Natural killer cell (primary cell): ENCODE results near the gene DPP7. TPM values are rescaled to one million over a fixed set of nuclear protein-coding genes. Genes with fewer than 3 reads are reported as not detected.

Source experiments
- ATAC-seq, 3 donors: fragments of 150-1000 bp in 2 of 3; fragments of 200-7000 bp in 1 of 3; cut with Tn5 transposase; 1 replicate in 1 of 3; 2 replicates in 2 of 3; pipeline ENCODE4 v1.10.0; 2021; ENCODE audit warnings: mild to moderate bottlenecking in 2 of 3, moderate library complexity in 2 of 3
- DNase-seq, 2 donors: peaks; one replicate each; pipeline versions ENCODE4 v3.0.0 to v3.0.0-alpha.2; 2013 to 2021; ENCODE audit warnings: mixed read lengths in 1 of 2
- H3K27ac ChIP-seq: one replicate; pipeline ENCODE4 v1.5.1; 2013; ENCODE audit warnings: mild to moderate bottlenecking, low read length
- H3K27me3 ChIP-seq: one replicate; pipeline ENCODE4 v1.6.1; 2013; ENCODE audit warnings: low read length; ENCODE audit not compliant: control insufficient read depth, insufficient read depth
- H3K36me3 ChIP-seq: one replicate; pipeline ENCODE4 v1.6.1; 2013; ENCODE audit warnings: low read length; ENCODE audit not compliant: control insufficient read depth, insufficient read depth
- H3K4me1 ChIP-seq: one replicate; pipeline ENCODE4 v1.6.1; 2013; ENCODE audit warnings: low read length; ENCODE audit not compliant: control insufficient read depth, insufficient read depth
- H3K4me3 ChIP-seq: one replicate; pipeline ENCODE4 v1.5.1; 2013; ENCODE audit warnings: low read length
- H3K9me3 ChIP-seq: one replicate; pipeline ENCODE4 v1.6.1; 2013; ENCODE audit warnings: low read length; ENCODE audit not compliant: control insufficient read depth, insufficient read depth
- H3K27ac Mint-ChIP-seq, 2 donors: one replicate each; pipeline ENCODE4 v1.8.0; 2022; ENCODE audit warnings: mild to moderate bottlenecking in 2 of 2, mixed read lengths in 2 of 2, moderate library complexity in 1 of 2
- H3K27me3 Mint-ChIP-seq, 2 donors: one replicate each; pipeline ENCODE4 v1.8.0; 2022; ENCODE audit warnings: low read depth in 2 of 2, mixed read lengths in 2 of 2
- H3K36me3 Mint-ChIP-seq: one replicate; pipeline ENCODE4 v1.8.0; 2022; ENCODE audit warnings: mixed read lengths
- H3K4me1 Mint-ChIP-seq, 2 donors: one replicate each; pipeline ENCODE4 v1.8.0; 2022; ENCODE audit warnings: mixed read lengths in 2 of 2
- H3K4me3 Mint-ChIP-seq: one replicate; pipeline ENCODE4 v1.8.0; 2022; ENCODE audit warnings: mild to moderate bottlenecking, moderate library complexity, mixed read lengths
- H3K9me3 Mint-ChIP-seq, 2 donors: one replicate each; pipeline ENCODE4 v1.8.0; 2022; ENCODE audit warnings: mixed read lengths in 2 of 2
- CTCF ChIP-seq: fragments of 200-600 bp; IDR thresholded peaks from one replicate; pipeline ENCODE4 v1.8.0; 2022; ENCODE audit warnings: antibody characterized with exemption
- WGBS: methylation state at CpG from one replicate; pipeline ENCODE4 v1.1.7; 2013; ENCODE audit warnings: missing lambda C conversion rate; ENCODE audit not compliant: insufficient coverage; 5-methylcytosine and 5-hydroxymethylcytosine counted together
- intact Hi-C: fragments of 100-400 bp; cut with micrococcal nuclease; formaldehyde crosslinking; loops from one replicate; pipeline ENCODE4 v1.14.2; 2022
- total RNA-seq, 4 donors: library from RNA; stranded (reverse); fragments of 120-200 nt in 1 of 4; gene quantifications; one replicate each; pipeline versions ENCODE4 v1.2.3 to v1.2.4, GENCODE V29; 2013 to 2022

Gene DPP7
- total RNA-seq, 3 donors from 2014 or later (not counting 1 experiment from before 2014, with no cell fraction given): 233 to 264 (median 251) TPM

- Mint-ChIP-seq H3K4me3 (no peak overlapping the region), H3K27me3 (no peaks in the 10 kb centered on the region), H3K4me1 (peaks cover 15 to 17% of the 10 kb centered on the region in 2 donors), H3K36me3 (no peaks in the 10 kb centered on the region), H3K27ac (no peak overlapping the region), H3K9me3 (no peaks in the 10 kb centered on the region)
- ATAC-seq: no peak
- intact Hi-C loops: no loop called here
- Histone ChIP-seq H3K9me3 (no peaks in the 10 kb centered on the region), H3K4me1 (peaks cover 23% of the 10 kb centered on the region), H3K36me3 (peaks cover 2% of the 10 kb centered on the region), H3K27ac (no peak overlapping the region), H3K27me3 (no peaks in the 10 kb centered on the region), H3K4me3 (no peak overlapping the region)
- DNase-seq: no peak
- WGBS: 80% methylated on average over 11 of the region's 12 CpGs
- TF ChIP-seq CTCF: no peak
Observed at GRCh38 chr9:137083394-137084004, 31.0 kb downstream of the DPP7 start.

- no peaks in the 10 kb centered on the region for H3K36me3 Mint-ChIP-seq
- 82% methylated on average over 8 of the region's 8 CpGs for WGBS
- Histone ChIP-seq H3K4me1 (peaks cover 29% of the 10 kb centered on the region), H3K27me3 (no peaks in the 10 kb centered on the region), H3K4me3 (no peak overlapping the region), H3K27ac (no peak overlapping the region), H3K9me3 (no peaks in the 10 kb centered on the region), H3K36me3 (peaks cover 2% of the 10 kb centered on the region)
- no peak overlapping the region for H3K27ac Mint-ChIP-seq
- intact Hi-C loops: no loop called here
- H3K9me3 Mint-ChIP-seq: no peaks in the 10 kb centered on the region
- H3K4me3 Mint-ChIP-seq: no peak overlapping the region
- ATAC-seq (no peak), DNase-seq (no peak)
- no peak for TF ChIP-seq CTCF
- no peaks in the 10 kb centered on the region for H3K27me3 Mint-ChIP-seq
- peaks cover 11 to 14% of the 10 kb centered on the region in 2 donors for H3K4me1 Mint-ChIP-seq
Observed at GRCh38 chr9:137082925-137083290, 31.6 kb downstream of the DPP7 start.

DNA sequence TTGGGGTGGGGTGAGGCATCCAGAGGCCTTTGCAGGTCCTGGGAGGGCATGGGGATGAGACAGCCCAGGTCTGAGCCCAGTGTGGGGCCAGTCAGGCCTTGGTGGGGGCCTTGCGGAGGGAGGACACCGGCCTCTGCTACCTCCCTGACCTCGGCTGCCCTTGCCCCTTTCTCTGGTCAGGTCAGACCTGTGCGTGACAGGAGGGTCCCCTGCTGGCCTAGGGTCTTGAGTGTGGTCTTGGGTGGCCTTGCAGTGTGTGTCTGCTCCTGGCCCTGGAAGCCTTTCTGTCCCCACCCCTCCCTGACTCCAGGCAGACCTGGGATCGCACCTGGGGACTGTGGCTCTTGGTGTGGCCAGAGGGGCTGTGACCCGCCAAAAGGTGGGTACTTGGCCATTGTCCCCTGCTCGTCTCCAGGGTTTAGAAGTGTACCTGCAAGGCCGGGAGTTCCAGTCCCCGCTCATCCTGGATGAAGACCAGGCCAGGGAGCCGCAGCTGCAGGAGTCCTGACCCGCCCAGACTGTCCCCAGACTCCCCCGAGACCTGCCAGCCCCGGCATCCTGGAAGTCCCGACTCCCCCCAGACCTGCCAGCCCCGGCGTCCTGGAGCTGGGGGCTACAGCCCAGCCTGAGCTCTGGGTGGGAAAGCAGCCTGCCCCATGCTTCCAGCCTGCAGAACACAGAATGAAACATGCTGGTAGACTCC, 32.2 kb downstream of the DPP7 start:
- Mint-ChIP-seq H3K27ac (no peak overlapping the region), H3K4me3 (no peak overlapping the region), H3K9me3 (no peaks in the 10 kb centered on the region), H3K36me3 (no peaks in the 10 kb centered on the region), H3K4me1 (peaks cover 6 to 8% of the 10 kb centered on the region in 2 donors), H3K27me3 (no peaks in the 10 kb centered on the region)
- DNase-seq: no peak
- Histone ChIP-seq H3K9me3 (no peaks in the 10 kb centered on the region), H3K36me3 (peaks cover 2% of the 10 kb centered on the region), H3K4me1 (peaks cover 26% of the 10 kb centered on the region), H3K4me3 (no peak overlapping the region), H3K27ac (no peak overlapping the region), H3K27me3 (no peaks in the 10 kb centered on the region)
- 97% methylated on average over 16 of the region's 16 CpGs for WGBS
- no peak for ATAC-seq
- intact Hi-C loops: no loop called here
- TF ChIP-seq CTCF: no peak
